ENCODE results near the gene LHPP.

LHPP gene

GRCh38 chr10:124622158-124622557, 160.5 kb downstream of the LHPP start:
- in situ Hi-C loops (cut with MboI; ENCODE audit: low pct_unique_long_range_greater_than_20kb, low sequenced_read_pairs, unreplicated experiment) = no loop called here
- no peak for TF ChIP-seq CTCF (IDR thresholded peaks at IDR 0.05; ENCODE audit: extremely low read depth, insufficient read depth, missing control alignments)
- no peak for DNase-seq (ENCODE audit: low spot score)

- in situ Hi-C loops (cut with MboI; ENCODE audit: low pct_unique_long_range_greater_than_20kb, low sequenced_read_pairs, unreplicated experiment) = no loop called here
- no peak for DNase-seq (ENCODE audit: low spot score)
- no peak for TF ChIP-seq CTCF (IDR thresholded peaks at IDR 0.05; ENCODE audit: extremely low read depth, insufficient read depth, missing control alignments)
These were observed 161.4 kb downstream of the LHPP start for GRCh38 chr10:124622866-124623536.

- TF ChIP-seq CTCF (IDR thresholded peaks at IDR 0.05; ENCODE audit: extremely low read depth, insufficient read depth, missing control alignments) = no peak
- DNase-seq (ENCODE audit: low spot score) = no peak
- in situ Hi-C loops (cut with MboI; ENCODE audit: low pct_unique_long_range_greater_than_20kb, low sequenced_read_pairs, unreplicated experiment) = no loop called here
These were observed 162.4 kb downstream of the LHPP start for GRCh38 chr10:124624006-124624405.

- in situ Hi-C loops (cut with MboI; ENCODE audit: low pct_unique_long_range_greater_than_20kb, low sequenced_read_pairs, unreplicated experiment) = no loop called here
- TF ChIP-seq CTCF (IDR thresholded peaks at IDR 0.05; ENCODE audit: extremely low read depth, insufficient read depth, missing control alignments) = no peak
- DNase-seq (ENCODE audit: low spot score) = no peak
These were observed 162.8 kb downstream of the LHPP start for GRCh38 chr10:124624466-124624865.

- DNase-seq (ENCODE audit: low spot score) = no peak
- in situ Hi-C loops (cut with MboI; ENCODE audit: low pct_unique_long_range_greater_than_20kb, low sequenced_read_pairs, unreplicated experiment) = no loop called here
- TF ChIP-seq CTCF (IDR thresholded peaks at IDR 0.05; ENCODE audit: extremely low read depth, insufficient read depth, missing control alignments) = no peak
These were observed 163.3 kb downstream of the LHPP start for GRCh38 chr10:124624895-124625294.

- in situ Hi-C loops (cut with MboI; ENCODE audit: low pct_unique_long_range_greater_than_20kb, low sequenced_read_pairs, unreplicated experiment) = no loop called here
- no peak for DNase-seq (ENCODE audit: low spot score)
- TF ChIP-seq CTCF (IDR thresholded peaks at IDR 0.05; ENCODE audit: extremely low read depth, insufficient read depth, missing control alignments) = no peak
These were observed 164.2 kb downstream of the LHPP start for GRCh38 chr10:124625831-124626238.

Measured in GM13977 (cell line).